GM06990 (cell line): ENCODE results near the gene BBS9.

Experiments
- DNase-seq: peaks from one replicate; pipeline ENCODE4 v3.0.0-alpha.2; 2011; ENCODE audit not compliant: insufficient read length; ENCODE audit errors: extremely low read depth
- H3K27me3 ChIP-seq: replicated peaks from 2 replicates; pipeline ENCODE4 v1.6.0; 2011; ENCODE audit warnings: low read length; ENCODE audit not compliant: control insufficient read depth, insufficient read depth
- H3K36me3 ChIP-seq: 2 replicates; pipeline ENCODE4 v1.5.1; 2011; ENCODE audit warnings: low read length; ENCODE audit not compliant: control insufficient read depth, insufficient read depth
- H3K4me3 ChIP-seq: replicated peaks from 2 replicates; pipeline ENCODE4 v1.5.1; 2011; ENCODE audit warnings: low read depth, mild to moderate bottlenecking, control low read depth, low read length
- TF ChIP-seq, protein P1 (sequence below): IDR thresholded peaks from 2 replicates; pipeline ENCODE4 v1.5.1; 2011; ENCODE audit warnings: low read length, control low read depth, mild to moderate bottlenecking, inconsistent platforms; ENCODE audit not compliant: insufficient read depth, poor library complexity, severe bottlenecking

The BBS9 gene

DNA sequence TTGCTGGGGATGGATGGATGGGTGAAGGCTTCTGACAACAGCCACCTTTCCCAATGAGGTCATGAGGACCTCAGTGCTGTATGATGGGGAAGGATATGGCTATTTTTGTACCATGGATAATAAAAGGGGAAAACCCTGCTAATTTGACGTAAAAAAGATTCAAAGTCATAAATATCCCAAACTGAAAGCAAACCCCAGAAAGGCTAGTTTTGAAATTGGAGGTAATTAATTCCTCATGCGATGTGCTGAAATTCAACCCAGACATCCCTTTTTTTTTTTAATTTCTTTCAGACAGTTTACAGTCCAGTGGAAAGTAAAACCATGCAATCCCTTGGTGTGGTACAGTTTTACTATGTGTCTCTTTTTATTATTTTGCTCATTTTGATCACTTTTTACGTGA is 521.5 kb downstream of the BBS9 start:
- no peaks in the 10 kb centered on the region for H3K36me3 ChIP-seq
- TF ChIP-seq, protein P1, sequence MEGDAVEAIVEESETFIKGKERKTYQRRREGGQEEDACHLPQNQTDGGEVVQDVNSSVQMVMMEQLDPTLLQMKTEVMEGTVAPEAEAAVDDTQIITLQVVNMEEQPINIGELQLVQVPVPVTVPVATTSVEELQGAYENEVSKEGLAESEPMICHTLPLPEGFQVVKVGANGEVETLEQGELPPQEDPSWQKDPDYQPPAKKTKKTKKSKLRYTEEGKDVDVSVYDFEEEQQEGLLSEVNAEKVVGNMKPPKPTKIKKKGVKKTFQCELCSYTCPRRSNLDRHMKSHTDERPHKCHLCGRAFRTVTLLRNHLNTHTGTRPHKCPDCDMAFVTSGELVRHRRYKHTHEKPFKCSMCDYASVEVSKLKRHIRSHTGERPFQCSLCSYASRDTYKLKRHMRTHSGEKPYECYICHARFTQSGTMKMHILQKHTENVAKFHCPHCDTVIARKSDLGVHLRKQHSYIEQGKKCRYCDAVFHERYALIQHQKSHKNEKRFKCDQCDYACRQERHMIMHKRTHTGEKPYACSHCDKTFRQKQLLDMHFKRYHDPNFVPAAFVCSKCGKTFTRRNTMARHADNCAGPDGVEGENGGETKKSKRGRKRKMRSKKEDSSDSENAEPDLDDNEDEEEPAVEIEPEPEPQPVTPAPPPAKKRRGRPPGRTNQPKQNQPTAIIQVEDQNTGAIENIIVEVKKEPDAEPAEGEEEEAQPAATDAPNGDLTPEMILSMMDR, result no peak
- no peaks in the 10 kb centered on the region; the same call in none of the 2 replicates for H3K27me3 ChIP-seq
- DNase-seq, result no peak
- H3K4me3 ChIP-seq, result no peak overlapping the region

DNA sequence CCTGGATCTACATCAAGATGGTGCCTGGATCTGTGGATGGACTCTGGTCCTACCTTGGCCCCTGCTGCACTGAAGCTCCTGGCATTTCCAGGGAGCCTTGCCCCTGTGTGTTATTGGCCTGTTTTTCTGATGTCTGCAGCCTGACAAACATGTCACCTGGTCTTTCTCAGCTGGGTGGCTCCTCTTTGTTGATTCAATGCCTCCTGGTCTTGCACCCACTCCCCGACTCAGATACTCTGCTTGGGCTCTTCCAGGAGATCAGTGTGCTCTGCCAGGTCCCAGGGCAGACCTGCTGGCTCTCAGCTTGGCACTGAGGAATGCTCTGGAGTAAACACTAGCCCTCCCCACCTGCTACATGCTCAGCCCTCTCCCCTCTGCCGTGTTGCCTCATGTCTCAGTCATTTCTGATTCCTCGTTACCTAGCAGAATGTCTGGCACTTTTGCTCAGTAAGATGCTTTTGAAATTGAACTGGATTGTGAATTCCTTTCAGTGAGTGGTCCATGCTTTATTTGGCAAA is 522.7 kb downstream of the BBS9 start:
- Histone ChIP-seq H3K27me3 (no peaks in the 10 kb centered on the region; the same call in none of the 2 replicates), H3K4me3 (no peak overlapping the region), H3K36me3 (no peaks in the 10 kb centered on the region)
- DNase-seq, result no peak
- TF ChIP-seq, protein P1, result no peak

DNA sequence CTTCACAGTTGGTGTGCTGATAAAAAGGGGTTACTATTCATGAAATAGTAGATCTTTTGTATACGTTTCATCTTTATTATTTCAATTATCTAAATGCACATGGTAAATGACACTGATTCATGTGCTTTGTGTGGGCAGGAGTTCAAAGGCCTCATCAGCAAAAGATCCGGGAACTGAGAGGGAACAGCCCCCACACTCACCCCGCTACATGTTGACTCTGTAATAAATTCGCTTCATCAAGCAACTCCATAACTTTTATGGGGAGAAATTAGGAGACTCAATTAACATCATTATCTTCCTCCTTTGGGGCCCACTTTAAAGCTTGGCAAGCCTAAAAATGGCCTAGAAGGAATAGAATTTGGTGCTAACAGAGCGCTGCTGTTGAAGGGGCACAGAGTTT is 525.3 kb downstream of the BBS9 start:
- Histone ChIP-seq H3K4me3 (no peak overlapping the region), H3K27me3 (no peaks in the 10 kb centered on the region; the same call in none of the 2 replicates), H3K36me3 (no peaks in the 10 kb centered on the region)
- no peak for DNase-seq
- TF ChIP-seq, protein P1, result no peak
